Breast epithelium (tissue), 3 donors: ENCODE results near the gene BTN2A1.

Experiments used
- POLR2AphosphoS5 ChIP-seq, 3 donors: sonication (generic); formaldehyde crosslinking; IDR thresholded peaks; one replicate each; pipeline ENCODE4 v1.6.1; 2017; ENCODE audit warnings: antibody characterized with exemption in 3 of 3
- TF ChIP-seq, protein P1 (sequence below), 3 donors: fragments of 450-650 bp; IDR thresholded peaks; one replicate each; pipeline ENCODE4 v1.5.1; 2016 to 2017; ENCODE audit warnings: antibody characterized with exemption in 3 of 3, mild to moderate bottlenecking in 3 of 3, moderate library complexity in 3 of 3

- TF ChIP-seq, protein P1, sequence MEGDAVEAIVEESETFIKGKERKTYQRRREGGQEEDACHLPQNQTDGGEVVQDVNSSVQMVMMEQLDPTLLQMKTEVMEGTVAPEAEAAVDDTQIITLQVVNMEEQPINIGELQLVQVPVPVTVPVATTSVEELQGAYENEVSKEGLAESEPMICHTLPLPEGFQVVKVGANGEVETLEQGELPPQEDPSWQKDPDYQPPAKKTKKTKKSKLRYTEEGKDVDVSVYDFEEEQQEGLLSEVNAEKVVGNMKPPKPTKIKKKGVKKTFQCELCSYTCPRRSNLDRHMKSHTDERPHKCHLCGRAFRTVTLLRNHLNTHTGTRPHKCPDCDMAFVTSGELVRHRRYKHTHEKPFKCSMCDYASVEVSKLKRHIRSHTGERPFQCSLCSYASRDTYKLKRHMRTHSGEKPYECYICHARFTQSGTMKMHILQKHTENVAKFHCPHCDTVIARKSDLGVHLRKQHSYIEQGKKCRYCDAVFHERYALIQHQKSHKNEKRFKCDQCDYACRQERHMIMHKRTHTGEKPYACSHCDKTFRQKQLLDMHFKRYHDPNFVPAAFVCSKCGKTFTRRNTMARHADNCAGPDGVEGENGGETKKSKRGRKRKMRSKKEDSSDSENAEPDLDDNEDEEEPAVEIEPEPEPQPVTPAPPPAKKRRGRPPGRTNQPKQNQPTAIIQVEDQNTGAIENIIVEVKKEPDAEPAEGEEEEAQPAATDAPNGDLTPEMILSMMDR (IDR thresholded peaks at IDR 0.05) = no peak
- no peak for TF ChIP-seq POLR2AphosphoS5 (IDR thresholded peaks at IDR 0.05)
Measured at GRCh38 chr6:26497610-26498009, 39.9 kb downstream of the BTN2A1 start.
